Skin epidermis (tissue), 12 donors: ENCODE results near the gene ZCCHC7.
"Not testable (repeated sequence)": the region's sequence is repeated elsewhere in the genome, so short reads cannot be mapped to it uniquely, and the experiment has no call there.

Experiments
- H3K27ac ChIP-seq, 21 experiments: fragments of 200-600 bp; sonication (generic) in 11 of 21; one replicate each; pipeline ENCODE4 v1.5.0; 2020; ENCODE audit warnings: mild to moderate bottlenecking in 3 of 21, inconsistent platforms in 2 of 21, moderate library complexity in 2 of 21
- H3K4me3 ChIP-seq, 7 experiments: fragments of 200-600 bp; sonication (generic) in 2 of 7; one replicate each; pipeline ENCODE4 v1.5.0; 2020; ENCODE audit warnings: inconsistent platforms in 2 of 7, mild to moderate bottlenecking in 2 of 7, moderate library complexity in 1 of 7

Gene ZCCHC7

GRCh38 chr9:37200433-37201005, 80.1 kb downstream of the ZCCHC7 start:
- Histone ChIP-seq H3K4me3 (no peak overlapping the region), H3K27ac (no peak overlapping the region)

GRCh38 chr9:37201581-37201980, 81.2 kb downstream of the ZCCHC7 start:
- no peak overlapping the region for H3K4me3 ChIP-seq
- no peak overlapping the region for H3K27ac ChIP-seq

- Histone ChIP-seq H3K4me3 (no peak overlapping the region), H3K27ac (no peak overlapping the region)
These were observed 81.7 kb downstream of the ZCCHC7 start for GRCh38 chr9:37202091-37202490.

- not testable (repeated sequence) for H3K27ac ChIP-seq, H3K4me3 ChIP-seq
These were observed 83.1 kb downstream of the ZCCHC7 start for GRCh38 chr9:37203456-37203855.

DNA sequence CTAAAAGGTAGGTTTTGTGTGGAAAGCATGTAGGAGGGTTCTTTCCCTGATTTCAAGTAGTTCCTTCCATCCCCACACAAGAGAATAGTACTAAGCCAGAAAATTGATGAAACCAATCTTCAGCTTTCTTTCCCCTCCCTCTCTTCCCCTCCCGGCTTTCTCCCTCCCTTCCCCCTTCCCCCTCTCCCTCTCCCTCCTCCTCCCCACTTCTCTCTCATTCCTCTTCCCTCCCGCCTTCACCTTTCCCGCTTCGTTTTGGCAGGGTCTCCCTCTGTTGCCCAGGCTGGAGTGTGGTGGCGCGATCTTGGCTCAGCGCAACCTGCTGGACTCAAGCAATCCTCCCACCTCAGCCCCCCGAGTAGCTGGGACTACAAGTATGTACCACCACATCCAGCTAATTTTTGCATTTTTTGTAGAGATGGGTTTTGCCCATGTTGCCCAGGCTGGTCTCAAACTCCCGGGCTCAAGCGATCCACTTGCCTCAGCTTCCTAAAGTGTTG, 85.8 kb downstream of the ZCCHC7 start:
- H3K27ac ChIP-seq: no peak overlapping the region
- no peak overlapping the region for H3K4me3 ChIP-seq

DNA sequence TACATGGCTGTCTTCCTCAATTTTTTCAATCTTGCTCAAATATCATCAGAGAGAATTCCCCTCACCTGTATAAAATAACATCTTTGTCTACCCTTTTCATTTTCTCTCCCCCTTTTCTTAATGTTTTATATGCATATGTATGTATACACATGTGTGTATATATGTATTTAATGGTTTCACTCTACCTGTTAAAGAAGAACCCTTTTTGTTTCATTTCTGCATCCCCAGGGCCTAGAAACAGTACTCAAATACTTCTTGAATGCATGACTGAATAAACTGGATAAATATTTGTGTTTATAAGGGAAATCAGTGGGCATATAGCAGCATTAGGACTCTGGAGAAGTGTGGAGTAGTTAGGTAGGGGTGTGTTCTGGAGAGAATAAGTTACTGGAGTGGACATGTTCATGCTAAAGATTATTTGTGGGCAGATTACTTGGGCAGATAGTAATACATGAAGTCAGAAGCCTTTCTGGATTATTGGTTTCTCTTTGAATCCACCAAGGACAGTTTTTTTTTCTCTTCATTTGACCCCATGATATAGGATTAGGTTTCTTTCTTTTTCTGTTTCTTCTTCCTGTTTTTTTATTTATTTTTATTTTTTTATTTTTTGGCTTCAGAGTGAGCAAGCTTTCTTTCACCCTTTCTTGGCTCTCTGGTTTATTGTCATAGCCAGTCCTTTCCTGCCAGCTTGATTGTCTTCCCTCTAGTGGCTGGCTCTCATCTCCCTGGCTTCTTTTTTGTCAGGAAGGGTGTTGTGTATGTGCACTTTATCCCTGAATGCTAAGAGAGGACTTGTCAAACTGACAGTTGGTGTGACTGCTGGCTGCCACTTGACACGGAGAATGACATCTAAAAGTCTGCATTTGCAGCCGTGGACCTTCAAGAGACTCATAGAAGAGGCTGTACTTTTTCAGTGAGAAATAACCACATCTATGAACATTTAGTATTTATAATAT, 89.3 kb downstream of the ZCCHC7 start:
- H3K27ac ChIP-seq: peak overlapping the region in 1 of 21 experiments; percentile 32
- no peak overlapping the region for H3K4me3 ChIP-seq

GRCh38 chr9:37210737-37211523, 90.6 kb downstream of the ZCCHC7 start:
- H3K27ac ChIP-seq: no peak overlapping the region
- H3K4me3 ChIP-seq: no peak overlapping the region

GRCh38 chr9:37212435-37212834, 92.1 kb downstream of the ZCCHC7 start:
- H3K27ac ChIP-seq: no peak overlapping the region
- no peak overlapping the region for H3K4me3 ChIP-seq

DNA sequence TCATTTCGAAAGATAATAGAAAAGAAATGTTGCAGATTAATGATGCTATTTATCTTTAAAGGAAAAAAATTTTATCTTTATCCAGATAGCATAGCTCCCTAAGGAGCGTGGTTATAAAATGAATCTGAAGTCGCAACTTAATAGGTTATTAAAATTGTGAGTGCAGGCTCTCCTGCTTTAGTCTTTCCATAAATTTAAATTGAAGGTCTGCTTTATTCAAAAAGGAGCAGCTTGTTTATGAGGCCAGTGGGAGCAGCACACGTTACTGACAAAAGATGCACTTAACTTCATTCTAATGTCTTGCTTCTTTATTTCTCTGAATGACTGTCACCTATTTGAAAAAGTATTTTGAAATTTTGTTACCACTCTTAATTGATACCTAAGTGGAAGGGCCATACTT, 95.0 kb downstream of the ZCCHC7 start:
- H3K27ac ChIP-seq: no peak overlapping the region
- H3K4me3 ChIP-seq: no peak overlapping the region

DNA sequence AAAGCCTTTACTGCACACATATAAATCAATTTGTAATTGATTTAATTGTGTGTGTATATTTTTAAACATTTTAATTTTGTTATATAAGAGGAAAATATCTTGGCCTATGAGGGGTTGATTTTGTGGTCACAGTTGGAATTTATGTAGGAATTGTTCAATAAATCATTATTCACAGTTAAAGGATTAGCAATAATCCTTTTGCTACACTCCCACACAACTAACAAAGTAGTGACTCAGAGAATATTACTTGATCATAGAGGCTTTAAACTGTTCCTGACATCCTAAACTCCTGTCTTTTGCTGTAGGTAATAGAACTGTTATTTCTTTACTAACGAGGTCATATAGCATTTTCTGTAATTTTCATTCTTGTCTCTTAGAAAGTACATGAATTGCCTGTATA, 95.5 kb downstream of the ZCCHC7 start:
- Histone ChIP-seq H3K27ac (no peak overlapping the region), H3K4me3 (no peak overlapping the region)

DNA sequence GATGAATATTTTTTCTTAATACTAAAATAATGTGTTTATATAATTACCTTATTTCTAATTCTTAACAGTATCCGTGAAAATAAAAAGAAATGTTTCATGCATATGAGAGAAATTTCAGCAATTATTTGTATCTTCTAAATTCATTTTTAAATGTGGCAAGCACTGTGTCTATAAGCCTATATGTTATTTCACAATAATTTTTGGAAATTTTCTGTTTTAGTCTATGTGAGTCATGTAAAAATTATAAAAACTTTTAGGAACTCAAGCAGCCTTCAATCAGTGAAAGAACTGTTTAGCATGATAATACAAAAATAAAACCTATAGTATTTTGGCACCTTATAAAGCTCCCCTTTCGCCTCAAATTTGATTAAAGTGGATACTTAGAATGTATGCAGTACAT, 96.8 kb downstream of the ZCCHC7 start:
- Histone ChIP-seq H3K27ac (no peak overlapping the region), H3K4me3 (no peak overlapping the region)

- no peak overlapping the region for H3K4me3 ChIP-seq
- H3K27ac ChIP-seq: no peak overlapping the region
These were observed 98.5 kb downstream of the ZCCHC7 start for GRCh38 chr9:37218800-37219425.

GRCh38 chr9:37220971-37221370, 100.6 kb downstream of the ZCCHC7 start:
- Histone ChIP-seq H3K4me3 (no peak overlapping the region), H3K27ac (no peak overlapping the region)

DNA sequence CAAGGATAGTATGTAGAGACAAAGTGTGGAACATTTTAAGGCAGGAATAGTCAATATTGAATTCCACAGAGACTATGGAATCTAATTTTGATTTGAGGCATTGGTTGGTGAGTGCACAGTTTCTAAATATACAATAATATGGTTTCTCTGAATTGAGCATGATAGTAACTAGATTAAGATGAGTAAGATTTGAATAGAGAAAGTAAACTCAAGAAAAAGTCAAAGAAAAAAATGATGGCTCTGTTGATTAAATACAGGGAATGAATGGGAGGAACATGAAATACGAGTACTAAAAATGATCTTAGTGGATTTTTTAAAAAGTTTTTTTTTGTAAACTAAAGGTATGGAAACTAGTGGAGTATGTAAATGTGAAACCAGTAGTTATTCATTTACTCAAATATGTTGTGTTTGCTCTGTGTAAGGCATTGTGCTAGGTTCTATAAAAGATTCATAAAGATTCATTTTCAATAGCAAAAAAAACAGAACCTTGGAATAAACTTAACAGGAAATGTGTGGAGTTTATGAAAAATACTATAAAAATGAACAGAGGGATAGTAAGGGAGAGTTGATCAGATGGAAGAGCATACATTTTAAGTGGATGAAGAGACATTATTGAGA, 101.2 kb downstream of the ZCCHC7 start:
- Histone ChIP-seq H3K27ac (no peak overlapping the region), H3K4me3 (no peak overlapping the region)

DNA sequence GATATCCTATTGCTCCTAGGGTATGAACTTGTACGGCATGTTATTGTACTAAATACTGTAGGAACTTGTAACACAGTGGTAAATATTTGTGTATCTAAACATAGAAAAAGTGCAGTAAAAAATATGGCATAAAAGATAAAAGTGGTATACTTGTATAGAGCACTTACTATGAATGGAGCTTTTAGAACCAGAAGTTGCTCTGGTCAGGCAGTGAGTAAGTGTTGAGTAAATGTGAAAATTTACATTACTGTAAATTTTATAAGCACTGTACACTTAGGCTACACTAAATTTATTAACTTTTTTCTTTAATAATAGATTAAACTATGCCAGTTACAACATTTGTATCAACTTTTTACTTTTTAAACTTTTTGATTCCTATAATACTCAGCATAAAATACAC, 109.1 kb downstream of the ZCCHC7 start:
- H3K27ac ChIP-seq: no peak overlapping the region
- H3K4me3 ChIP-seq: no peak overlapping the region

DNA sequence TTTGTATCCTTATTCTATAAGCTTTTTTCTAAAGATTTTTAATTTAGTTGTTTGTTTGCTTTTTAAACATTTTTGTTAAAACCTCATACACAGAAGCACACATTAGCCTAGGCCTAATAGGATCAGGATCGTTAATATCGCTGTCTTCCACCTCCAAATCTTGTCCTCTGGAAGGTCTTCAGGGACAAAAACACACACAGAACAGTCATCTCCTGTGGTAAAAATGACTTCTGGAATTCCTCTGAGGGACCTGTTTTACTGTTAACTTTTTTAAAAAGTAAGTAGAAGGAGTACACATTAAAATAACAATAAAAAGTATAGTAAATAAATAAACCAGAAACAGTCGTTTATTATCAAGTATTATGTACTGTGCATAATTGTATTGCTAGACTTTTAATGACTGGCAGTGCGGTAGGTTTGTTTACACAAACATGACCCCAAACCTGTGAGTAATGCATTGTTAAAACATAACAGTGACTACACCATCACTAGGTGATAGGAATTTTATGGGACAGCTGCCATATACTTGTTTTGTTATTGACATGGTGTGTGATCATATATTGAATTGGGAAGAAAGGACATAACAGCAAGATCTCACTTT, 109.6 kb downstream of the ZCCHC7 start:
- no peak overlapping the region for H3K4me3 ChIP-seq

DNA sequence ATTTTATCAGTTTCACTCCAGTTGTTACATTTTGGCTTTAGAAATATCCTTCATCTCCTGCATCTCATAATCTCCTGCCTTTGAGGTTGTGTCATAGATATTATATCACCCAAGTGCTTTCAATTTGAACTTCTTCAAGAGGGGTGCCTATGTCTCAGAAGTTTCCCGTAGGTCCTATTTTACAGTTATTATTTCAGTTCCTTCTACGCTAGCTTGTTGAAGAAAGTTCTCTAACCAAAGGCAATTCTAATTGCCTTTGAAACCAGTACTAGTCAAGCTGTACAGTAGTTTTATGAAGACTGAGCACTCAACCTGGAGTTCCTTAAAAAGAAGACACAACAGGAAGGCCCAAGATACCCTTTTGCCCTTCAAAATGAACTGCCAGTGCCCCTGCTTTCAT, 116.4 kb downstream of the ZCCHC7 start:
- no peak overlapping the region for H3K4me3 ChIP-seq
- H3K27ac ChIP-seq: no peak overlapping the region

More for the DNA sequence above, 109.6 kb downstream of the ZCCHC7 start:
- H3K27ac ChIP-seq: no peak overlapping the region

GRCh38 chr9:37238122-37238521, 117.7 kb downstream of the ZCCHC7 start:
- Histone ChIP-seq H3K27ac (no peak overlapping the region), H3K4me3 (no peak overlapping the region)

DNA sequence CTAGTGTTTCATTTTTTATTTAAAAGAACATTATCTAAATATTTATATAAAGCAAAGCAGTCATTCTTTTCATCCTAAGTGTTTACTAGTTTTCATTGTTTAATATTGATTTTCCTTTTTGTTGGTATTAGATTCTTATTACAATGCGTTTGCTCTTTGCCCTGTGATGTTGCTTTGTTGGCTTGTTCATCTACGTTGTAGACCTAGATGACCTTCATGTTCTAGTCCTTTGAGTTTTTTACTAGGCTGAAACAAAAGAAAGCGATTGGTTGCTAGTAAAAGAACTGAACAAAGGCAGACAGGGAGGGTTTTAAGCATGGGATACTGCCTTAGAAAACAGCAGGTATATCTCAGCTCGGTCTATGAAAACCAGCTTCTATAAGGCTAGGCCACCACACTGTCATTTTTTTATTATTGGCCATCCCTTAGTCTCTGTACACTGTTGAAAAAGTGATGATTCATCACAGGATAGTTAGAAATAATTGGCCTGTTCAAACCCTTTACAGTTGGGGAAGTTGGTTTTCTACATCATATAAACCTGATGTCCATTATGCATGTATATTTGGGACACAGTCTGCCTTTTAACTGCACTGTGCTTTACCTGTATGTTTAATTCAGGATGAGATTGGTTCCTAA, 119.0 kb downstream of the ZCCHC7 start:
- H3K27ac ChIP-seq: no peak overlapping the region
- no peak overlapping the region for H3K4me3 ChIP-seq
